Epithelial cell of esophagus (primary cell): ENCODE measurements around the gene RPS6KL1.

ENCODE experiments used
- DNase-seq: peaks from one replicate; pipeline ENCODE4 v3.0.0; 2010; ENCODE audit warnings: low read depth
- H3K4me3 ChIP-seq: 2 replicates; pipeline ENCODE4 v1.5.1; 2011; ENCODE audit warnings: mild to moderate bottlenecking, low read length, control low read depth
- TF ChIP-seq, protein P1 (sequence below): IDR thresholded peaks from 2 replicates; pipeline ENCODE4 v1.5.1; 2011; ENCODE audit warnings: low read depth, mild to moderate bottlenecking, low read length, control low read depth, inconsistent platforms; ENCODE audit not compliant: insufficient read depth; ENCODE audit errors: missing control alignments

The RPS6KL1 gene

DNA sequence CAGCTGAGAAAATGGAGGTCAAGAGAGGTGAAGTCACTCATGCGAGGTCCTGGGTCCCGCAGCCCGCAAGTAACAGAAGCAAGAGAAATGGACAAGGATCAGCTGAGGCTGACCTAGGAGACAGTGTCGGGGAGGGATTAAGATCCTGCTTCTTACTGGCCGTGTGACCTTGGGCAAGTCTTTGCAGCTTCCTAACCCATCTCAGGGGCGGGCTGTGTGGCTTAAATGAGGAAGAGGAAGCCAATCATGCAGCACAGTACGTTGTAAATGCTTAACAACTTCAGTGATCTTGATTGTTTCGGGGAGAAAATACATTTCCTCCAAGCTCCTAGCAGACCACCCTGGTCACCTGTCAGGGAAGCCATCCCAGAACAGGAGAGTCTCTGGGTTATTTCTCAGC is 39.4 kb upstream of the RPS6KL1 start:
- no peak overlapping the region for H3K4me3 ChIP-seq
- no peak for DNase-seq
- TF ChIP-seq, protein P1, sequence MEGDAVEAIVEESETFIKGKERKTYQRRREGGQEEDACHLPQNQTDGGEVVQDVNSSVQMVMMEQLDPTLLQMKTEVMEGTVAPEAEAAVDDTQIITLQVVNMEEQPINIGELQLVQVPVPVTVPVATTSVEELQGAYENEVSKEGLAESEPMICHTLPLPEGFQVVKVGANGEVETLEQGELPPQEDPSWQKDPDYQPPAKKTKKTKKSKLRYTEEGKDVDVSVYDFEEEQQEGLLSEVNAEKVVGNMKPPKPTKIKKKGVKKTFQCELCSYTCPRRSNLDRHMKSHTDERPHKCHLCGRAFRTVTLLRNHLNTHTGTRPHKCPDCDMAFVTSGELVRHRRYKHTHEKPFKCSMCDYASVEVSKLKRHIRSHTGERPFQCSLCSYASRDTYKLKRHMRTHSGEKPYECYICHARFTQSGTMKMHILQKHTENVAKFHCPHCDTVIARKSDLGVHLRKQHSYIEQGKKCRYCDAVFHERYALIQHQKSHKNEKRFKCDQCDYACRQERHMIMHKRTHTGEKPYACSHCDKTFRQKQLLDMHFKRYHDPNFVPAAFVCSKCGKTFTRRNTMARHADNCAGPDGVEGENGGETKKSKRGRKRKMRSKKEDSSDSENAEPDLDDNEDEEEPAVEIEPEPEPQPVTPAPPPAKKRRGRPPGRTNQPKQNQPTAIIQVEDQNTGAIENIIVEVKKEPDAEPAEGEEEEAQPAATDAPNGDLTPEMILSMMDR: no peak

DNA sequence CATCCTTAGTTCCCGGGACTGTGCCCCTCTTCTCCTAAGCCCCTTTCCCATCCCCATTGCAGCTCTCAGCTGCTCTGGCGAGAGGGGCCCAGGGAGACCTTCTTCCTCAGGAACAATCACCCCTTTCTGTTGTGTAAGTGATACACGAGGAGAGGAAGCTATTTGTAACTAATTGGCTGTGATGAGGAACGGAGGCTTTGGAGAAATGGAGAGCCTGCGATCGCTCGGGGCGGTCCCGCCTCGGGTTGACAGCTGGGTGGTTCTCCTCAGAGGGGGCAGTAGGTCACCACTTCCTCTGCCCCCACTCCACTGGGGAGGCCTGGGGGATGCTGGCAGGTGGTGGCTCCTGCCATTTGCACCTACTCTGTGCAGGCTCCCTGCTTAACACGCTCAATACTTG is 39.0 kb upstream of the RPS6KL1 start:
- TF ChIP-seq, protein P1: no peak

DNA sequence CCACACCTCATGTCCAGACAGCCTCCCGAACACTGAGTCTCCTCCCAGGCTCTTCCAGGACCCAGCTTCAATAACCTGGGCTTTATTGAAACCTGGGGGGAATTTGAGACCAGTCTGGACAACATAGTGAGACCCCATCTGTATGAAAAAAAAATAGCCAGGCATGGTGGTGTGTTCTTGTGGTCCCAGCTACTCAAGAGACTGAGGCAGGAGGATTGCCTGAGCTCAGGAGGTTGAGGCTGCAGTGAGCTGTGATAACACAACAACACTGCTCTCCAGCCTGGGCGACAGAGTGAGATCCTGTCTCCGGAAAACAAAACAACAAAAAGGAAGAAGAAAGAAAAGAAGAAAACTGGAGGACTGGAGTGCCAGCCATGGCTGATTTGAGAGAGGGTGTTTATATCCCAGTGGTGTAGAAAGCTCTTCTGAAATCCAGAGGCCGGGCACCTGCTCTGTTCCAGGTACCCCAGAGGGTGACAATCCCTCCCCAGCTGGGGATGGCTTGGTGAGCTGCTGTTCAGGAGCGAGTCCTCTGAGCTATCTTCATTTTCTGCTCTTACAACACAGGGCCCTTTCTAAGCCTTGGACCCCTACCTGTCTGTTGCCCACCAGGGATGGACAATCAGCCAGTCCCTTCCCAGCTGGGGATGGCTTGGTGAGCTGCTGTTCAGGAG is 38.3 kb upstream of the RPS6KL1 start:
- no peak for DNase-seq
- no peak overlapping the region for H3K4me3 ChIP-seq
- TF ChIP-seq, protein P1: no peak

More for the DNA sequence above, 39.0 kb upstream of the RPS6KL1 start:
- no peak overlapping the region for H3K4me3 ChIP-seq
- DNase-seq: no peak

DNA sequence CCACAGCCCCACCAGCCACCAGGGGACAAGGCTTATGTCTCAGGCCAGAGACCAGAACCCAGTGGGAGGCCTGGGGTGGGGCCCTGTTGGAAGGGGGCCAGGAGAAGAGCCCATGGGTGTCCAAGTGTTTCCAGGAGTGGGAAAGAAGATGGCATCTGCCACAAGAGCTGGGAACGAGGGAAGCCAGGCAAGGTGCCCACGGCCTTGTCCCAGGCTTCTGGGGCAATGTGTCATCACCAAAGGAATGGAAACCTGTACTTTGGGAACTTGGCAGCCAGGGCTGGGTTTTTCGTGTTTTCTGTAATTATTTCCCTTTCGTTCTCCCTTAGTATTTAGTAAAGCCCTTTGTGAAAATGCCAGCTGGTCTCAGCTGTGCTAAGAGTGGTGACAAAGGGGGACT is 37.7 kb upstream of the RPS6KL1 start:
- TF ChIP-seq, protein P1: no peak
- DNase-seq: no peak
- H3K4me3 ChIP-seq: no peak overlapping the region

DNA sequence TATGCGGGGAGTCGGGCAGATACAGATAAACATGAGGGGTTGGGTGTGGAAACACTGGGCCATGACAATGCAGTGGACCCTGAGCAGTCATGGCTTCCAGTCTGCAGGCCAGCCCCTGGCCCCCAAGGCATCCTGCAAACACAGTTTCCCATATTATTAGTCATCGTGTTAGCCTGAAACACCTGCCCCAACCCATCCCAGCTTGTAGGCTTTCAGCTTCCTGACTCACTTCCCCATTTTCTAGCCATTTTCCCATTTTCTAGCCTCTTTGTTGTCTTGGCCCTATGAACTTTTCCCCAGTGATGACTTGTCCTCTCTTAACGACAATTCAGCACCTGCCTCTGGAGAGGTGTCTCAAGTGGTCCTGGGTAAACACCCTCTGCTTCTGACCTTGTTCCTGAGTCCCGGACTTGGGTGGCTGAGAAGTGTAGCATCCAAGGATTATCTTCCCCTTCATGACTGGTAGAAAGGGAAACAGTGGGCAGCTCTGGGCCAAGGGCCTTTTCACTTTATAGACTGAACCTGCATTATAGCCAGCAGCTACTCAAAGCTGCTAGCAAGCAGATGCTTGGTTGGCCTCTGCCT is 36.6 kb upstream of the RPS6KL1 start:
- DNase-seq: peak; percentile 90
- no peak overlapping the region for H3K4me3 ChIP-seq
- TF ChIP-seq, protein P1: no peak

DNA sequence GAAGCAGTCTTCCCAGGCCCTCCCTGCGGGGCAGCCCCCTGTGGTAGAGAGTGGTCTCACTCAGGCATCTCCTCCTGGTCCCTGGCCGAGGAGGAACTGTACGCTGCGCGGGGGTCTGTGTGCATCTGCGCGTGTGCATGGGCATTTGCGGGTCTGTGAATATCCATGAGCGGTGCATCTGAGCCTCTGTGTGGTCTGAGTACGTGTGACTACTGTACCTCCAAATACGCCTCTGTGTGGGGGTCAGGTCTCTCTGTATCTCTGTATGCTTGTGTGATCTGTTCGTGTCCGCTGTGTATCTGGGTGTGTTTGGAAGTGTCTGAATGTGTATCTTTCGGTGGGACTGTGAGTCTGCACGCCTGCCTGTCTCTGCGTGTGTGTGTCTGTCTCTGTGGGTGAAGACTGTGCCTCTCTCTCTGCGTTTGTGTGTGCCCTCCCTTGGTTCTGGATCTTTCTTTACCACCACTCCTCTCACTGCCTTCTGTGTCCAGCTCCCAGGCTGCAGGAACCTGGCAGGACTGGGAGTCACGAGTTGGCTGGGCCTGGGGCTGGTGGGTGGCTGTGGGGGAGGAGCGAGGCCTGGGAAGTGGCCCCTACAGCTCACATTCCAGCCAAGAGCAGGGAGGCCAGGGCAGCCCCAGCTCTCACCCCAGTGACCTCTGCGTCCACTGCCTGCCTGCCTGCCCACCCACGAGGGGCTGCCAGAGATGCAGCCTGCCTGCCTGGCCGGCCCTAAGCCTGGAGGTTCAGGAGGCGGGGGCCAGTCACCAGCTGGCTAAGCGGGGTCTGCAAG is 33.4 kb upstream of the RPS6KL1 start:
- DNase-seq: no peak
- H3K4me3 ChIP-seq: no peak overlapping the region
- TF ChIP-seq, protein P1: no peak
